DMS53 treated with DMSO at 0.1 percent for 48 hours (cell line): ENCODE results near the gene RSRC1.
"Not testable (repeated sequence)": the region's sequence is repeated elsewhere in the genome, so short reads cannot be mapped to it uniquely, and the experiment has no call there.

Experiments used
- DNase-seq: peaks from one replicate; lab custom pipeline; 2025; ENCODE audit not compliant: unreplicated experiment; lab: John Stamatoyannopoulos, UW

RSRC1 gene

GRCh38 chr3:158519776-158520175 is 409.9 kb downstream of the RSRC1 start:
- no peak for DNase-seq

DNA sequence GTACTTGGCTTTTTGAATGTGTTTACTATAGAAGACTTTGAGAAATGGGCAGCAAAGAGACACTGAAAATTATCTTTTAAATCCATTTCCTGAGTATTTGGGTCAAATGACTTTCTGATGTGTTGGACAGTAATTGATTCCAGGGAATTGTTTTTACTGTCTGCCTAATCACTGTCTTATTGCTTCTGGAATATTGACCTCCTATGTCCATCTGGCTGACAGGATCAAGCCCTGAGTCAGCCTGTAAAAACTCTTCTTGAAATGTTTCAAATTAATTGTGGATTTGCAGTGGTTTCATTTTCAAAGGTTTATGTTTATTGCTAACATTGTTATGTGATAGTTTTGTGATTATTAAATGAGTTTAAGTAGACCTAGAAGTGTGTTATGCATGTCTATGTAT is 410.5 kb downstream of the RSRC1 start:
- DNase-seq: no peak

- no peak for DNase-seq
Observed at GRCh38 chr3:158522221-158523136, 412.6 kb downstream of the RSRC1 start.

DNA sequence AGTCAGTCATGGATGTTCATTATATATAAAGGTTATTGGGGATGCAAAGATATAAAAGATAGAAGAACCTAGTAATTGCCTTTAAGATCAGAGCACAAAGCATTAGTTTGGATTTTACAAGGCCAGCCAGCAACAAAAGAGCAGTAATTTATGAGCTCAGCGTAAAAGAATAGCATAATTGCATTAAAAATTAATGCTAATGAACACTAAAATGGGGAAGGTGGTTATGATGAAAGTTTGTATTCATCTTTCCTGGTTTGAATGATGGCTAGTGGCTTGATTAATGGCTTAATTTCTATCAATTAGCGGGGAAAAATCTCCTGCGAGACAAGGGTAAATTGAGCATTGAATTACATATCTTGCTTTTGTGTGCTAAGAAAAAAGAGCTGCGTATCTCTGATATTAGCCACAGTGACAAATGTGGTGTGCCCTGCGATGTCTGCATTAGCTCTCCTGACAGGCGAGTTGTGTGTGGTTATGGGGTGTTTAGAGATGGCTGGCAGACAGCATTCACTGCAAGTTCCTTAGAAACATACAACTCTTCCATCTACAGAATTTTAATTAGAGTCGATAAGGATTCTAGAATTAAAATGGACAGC is 418.3 kb downstream of the RSRC1 start:
- no peak for DNase-seq

- peak; percentile 41 for DNase-seq
Observed at GRCh38 chr3:158531334-158531733, 421.4 kb downstream of the RSRC1 start.

DNA sequence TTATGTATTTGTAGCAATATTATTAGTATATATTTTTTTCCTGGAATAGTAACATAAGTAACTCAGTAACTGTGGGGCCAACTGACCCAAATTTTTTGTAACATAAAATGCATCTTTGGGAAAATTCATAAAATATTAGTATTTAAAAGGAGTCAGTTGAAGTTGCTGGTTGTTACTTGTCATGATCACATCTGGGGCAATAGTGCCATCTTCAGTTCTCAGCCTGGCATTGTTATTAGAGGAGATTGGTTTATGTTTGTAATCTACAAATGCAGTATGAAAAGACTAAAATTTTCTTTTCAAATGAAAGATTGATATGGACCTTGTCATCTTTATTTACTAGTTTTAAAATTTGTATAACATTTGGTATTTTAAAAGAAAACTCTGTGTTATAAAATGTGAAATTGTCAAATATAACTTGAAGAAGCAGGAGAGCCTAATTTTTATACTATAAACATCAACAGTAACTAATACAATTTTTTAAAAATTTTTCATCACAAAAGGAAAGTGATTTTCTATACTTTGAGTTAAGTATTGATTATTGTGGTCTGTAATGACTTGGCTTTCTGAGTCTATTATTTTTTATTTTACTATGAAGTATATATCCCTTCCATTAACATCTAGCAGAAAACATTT is 422.3 kb downstream of the RSRC1 start:
- peak; percentile 27 for DNase-seq

GRCh38 chr3:158535918-158536317 is 426.0 kb downstream of the RSRC1 start:
- DNase-seq: no peak

DNA sequence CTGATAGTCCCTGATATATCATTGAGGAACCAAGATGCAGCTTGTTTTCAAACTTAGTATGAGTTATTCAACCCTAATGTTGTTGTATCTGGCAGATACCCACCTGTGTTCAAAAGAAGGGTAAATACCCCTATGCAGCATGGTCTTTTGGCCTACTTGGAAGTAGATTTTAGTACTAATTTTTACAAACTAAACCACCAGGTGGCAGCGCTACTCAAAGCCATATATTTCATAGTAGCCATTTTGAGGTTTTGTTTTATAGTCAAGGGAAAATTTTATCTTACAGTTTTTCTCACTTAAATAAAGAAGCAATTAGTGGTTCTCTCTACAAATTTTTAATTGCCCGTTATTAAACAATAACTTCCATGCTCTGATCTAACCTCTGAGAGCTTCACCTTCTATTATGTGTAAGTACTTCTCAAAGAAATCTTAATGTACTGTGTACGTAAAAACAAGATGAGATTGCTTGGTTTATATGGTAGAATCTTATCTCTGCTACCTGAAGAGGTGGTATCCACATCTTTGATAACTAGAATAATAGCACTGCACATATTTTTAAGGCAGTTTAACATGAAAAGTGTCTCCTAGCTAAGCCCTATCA is 429.6 kb downstream of the RSRC1 start:
- peak; percentile 14 for DNase-seq

DNA sequence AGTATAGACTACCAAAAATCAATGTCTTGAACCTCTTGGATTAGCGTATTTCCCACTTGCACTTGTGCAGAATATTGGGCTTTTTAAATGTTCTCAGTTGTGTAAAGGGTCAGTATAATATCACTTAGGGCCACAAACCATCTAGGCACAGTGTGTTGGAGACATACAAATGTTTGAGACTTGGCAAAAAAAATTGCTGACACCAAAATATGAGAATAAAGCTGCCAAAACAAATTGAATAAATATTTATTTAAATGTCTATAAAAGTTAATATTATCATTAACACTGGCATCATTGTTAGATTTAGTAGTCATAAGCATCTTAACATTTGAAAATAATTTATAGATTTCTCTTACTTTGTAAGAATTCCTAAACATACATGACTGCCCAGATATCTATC is 430.2 kb downstream of the RSRC1 start:
- DNase-seq: no peak

GRCh38 chr3:158548691-158549090 is 438.8 kb downstream of the RSRC1 start:
- no peak for DNase-seq

GRCh38 chr3:158549938-158550337 is 440.0 kb downstream of the RSRC1 start:
- DNase-seq: not testable (repeated sequence)

DNA sequence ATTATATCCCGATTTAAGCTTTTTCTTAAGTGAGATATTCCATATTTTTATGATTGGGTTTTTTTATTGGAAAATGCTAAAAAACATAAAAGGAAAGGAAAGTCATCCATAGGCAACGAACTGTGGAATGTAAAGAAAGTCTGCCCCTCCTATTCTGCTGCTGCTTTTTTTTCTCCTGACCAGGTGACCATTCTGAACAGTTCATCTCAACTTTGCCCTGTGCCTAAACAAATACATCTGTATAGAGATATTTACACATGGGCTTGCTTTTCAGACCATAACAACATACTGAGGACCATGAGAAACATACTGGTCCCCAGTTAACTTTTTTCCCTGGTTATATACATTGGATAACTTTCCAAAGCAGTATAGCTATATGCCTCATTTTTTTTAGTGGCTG is 442.2 kb downstream of the RSRC1 start:
- DNase-seq: no peak

- DNase-seq: no peak
Observed at GRCh38 chr3:158559504-158559903, 449.6 kb downstream of the RSRC1 start.

GRCh38 chr3:158560979-158561378 is 451.1 kb downstream of the RSRC1 start:
- DNase-seq: no peak

- no peak for DNase-seq
Observed at GRCh38 chr3:158562674-158563073, 452.8 kb downstream of the RSRC1 start.

DNA sequence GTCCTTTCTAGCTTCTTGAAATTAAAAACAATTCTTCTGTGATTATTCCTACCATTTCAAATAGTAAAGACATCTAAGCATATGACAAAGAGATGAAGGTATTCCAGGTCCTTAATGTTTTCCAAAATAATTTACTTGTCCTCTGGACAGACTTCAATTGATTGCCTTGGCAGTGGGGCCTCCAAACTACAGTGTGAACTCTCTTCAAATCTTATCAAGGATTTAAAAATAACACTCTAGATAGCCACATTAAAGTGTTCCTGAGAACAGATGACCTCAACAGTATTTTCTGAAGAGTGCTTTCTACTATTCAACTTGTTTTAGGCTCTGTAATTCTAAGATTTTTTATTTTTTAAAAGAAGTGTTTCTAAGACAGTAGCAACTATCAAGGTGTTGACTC is 453.2 kb downstream of the RSRC1 start:
- DNase-seq: no peak

DNA sequence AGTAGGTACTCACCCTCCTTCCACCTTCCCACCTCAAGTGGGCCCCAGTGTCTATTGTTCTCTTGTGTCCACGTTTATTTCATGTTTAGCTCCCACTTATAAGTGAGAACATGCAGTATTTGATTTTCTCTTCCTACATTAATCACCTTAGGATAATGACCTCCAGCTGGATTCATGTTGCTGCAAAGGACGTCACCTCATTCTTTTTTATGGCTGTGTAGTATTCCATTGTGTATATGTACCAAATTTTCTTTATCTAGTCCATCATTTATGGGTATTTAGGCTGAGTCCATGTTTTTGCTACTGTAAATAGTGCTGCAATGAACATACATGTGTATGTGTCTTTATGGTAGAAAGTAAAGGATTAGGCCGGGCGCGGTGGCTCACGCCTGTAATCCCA is 455.2 kb downstream of the RSRC1 start:
- DNase-seq: no peak

DNA sequence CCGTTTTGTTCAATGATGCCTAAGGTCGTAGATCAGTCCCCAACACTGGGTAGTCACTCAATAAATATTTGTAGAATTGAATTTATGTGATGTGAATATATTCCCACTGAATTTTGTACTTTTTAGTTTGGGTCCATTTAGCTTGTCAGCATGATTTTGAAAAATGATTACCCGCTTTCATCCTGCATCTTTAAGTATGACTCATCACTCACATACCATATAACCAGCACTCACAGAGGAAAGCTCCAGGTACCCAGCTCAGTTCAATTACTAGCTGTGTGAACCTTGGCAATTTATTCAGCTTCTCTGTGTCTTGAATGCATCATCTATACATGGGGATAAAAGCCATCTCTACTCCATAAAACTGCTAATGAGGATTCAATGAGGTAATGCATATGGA is 458.9 kb downstream of the RSRC1 start:
- DNase-seq: no peak

DNA sequence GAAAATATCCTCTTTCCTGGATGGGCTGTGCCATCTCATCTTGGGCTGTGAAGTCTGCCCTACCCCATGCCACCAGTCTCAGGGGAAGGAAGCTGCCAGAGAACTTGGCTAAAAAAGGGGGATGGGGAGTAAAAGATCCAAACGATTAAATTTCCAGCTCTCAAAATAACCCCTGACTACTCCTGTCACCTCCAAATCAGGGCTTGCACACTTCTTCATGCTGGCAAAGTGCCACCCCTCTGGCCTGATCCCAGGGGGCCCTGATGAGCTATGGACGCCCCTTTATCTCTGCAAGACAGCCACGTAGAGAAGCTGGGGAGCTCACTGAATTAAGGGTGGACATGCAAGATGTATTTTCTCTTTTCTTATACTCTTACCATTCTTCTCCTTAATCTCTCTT is 459.9 kb downstream of the RSRC1 start:
- no peak for DNase-seq

DNA sequence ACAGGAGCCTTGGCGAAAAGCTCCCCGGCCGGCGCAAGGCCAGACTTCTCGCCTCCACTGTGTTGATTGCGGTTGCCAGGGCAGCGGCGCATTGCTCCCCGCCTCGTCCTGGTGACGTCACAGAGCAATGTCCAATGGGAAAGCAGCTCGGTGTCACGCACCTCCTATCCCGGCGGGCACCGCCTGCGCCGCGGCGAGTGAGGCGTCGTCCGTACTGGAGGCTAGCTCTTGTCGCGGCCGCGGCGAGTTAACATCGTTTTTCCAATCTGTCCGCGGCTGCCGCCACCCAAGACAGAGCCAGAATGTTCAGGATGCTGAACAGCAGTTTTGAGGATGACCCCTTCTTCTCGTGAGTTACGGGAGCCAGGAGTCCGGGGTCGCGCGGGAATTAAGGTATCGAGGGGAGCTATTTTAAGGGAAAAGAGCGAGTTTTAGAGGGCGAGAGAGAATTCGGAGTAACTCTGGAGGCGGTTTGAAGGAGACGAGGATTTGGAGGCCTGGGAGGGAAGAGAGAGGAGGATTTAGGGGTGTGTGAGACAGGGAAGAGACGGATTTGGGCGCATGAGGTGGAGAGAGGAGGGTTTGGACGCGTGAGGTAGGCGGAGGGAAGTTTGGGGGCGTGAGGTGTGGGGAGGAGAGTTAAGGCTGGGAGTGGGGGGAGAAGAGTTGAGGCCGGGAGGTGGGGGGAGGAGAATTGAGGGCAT is 461.3 kb downstream of the RSRC1 start, which contains the start of gene MLF1:
Gene MLF1 (plus strand): TSS at position 196 of the 704 bp plus-strand sequence. CDS start 107 bp downstream, at position 303.
- DNase-seq: peak; percentile 71
